ENCODE results near the gene TNRC18.

The TNRC18 gene

GRCh38 chr7:5429253-5429856, 5.7 kb upstream of the TNRC18 start:
- peaks cover 71 to 89% of the 10 kb centered on the region in 2 donors for H3K27me3 Mint-ChIP-seq
- no peak overlapping the region for H3K27ac Mint-ChIP-seq
- peaks cover 41% of the 10 kb centered on the region for H3K36me3 Mint-ChIP-seq (ENCODE audit: insufficient read depth)
- H3K4me1 Mint-ChIP-seq (ENCODE audit: low read depth in 2 of 2): peaks cover 26 to 27% of the 10 kb centered on the region in 2 donors
- DNase-seq (no peak), ATAC-seq (replicated peaks) (peak; percentile 36)
- H3K9me3 Mint-ChIP-seq: no peaks in the 10 kb centered on the region
- H3K4me3 Mint-ChIP-seq: peak overlapping the region; percentile 21 to 29

GRCh38 chr7:5428478-5429252, 5.0 kb upstream of the TNRC18 start:
- ATAC-seq (replicated peaks) (no peak), DNase-seq (no peak)
- H3K27ac Mint-ChIP-seq: no peak overlapping the region
- peak overlapping the region in 1 of 2 donors; percentile 29 for H3K4me3 Mint-ChIP-seq
- H3K36me3 Mint-ChIP-seq (ENCODE audit: insufficient read depth): peaks cover 41% of the 10 kb centered on the region
- H3K27me3 Mint-ChIP-seq: peaks cover 70 to 93% of the 10 kb centered on the region in 2 donors
- no peaks in the 10 kb centered on the region for H3K9me3 Mint-ChIP-seq
- H3K4me1 Mint-ChIP-seq (ENCODE audit: low read depth in 2 of 2): peaks cover 28 to 29% of the 10 kb centered on the region in 2 donors

GRCh38 chr7:5426226-5426475, 2.5 kb upstream of the TNRC18 start:
- H3K4me1 Mint-ChIP-seq (ENCODE audit: low read depth in 2 of 2): peaks cover 31% of the 10 kb centered on the region in 2 donors
- H3K9me3 Mint-ChIP-seq: no peaks in the 10 kb centered on the region
- no peak overlapping the region for H3K27ac Mint-ChIP-seq
- H3K36me3 Mint-ChIP-seq (ENCODE audit: insufficient read depth): peaks cover 38% of the 10 kb centered on the region
- no peak for DNase-seq
- ATAC-seq (replicated peaks): no peak
- peaks cover 49 to 82% of the 10 kb centered on the region in 2 donors for H3K27me3 Mint-ChIP-seq
- peak overlapping the region; percentile 78 to 80 for H3K4me3 Mint-ChIP-seq

GRCh38 chr7:5425507-5426225, 2.0 kb upstream of the TNRC18 start:
- ATAC-seq (replicated peaks) (no peak), DNase-seq (no peak)
- Mint-ChIP-seq H3K9me3 (no peaks in the 10 kb centered on the region), H3K4me1 (ENCODE audit: low read depth in 2 of 2) (peaks cover 32 to 33% of the 10 kb centered on the region in 2 donors), H3K27me3 (peaks cover 50 to 79% of the 10 kb centered on the region in 2 donors), H3K27ac (peak overlapping the region; percentile 75 to 87), H3K4me3 (peak overlapping the region; percentile 78 to 80), H3K36me3 (ENCODE audit: insufficient read depth) (peaks cover 39% of the 10 kb centered on the region)

GRCh38 chr7:5424749-5425506, 1.3 kb upstream of the TNRC18 start:
- Mint-ChIP-seq H3K36me3 (ENCODE audit: insufficient read depth) (peaks cover 41% of the 10 kb centered on the region), H3K27me3 (peaks cover 49 to 79% of the 10 kb centered on the region in 2 donors), H3K4me1 (ENCODE audit: low read depth in 2 of 2) (peaks cover 34 to 37% of the 10 kb centered on the region in 2 donors), H3K27ac (peak overlapping the region; percentile 75 to 87), H3K4me3 (peak overlapping the region; percentile 78 to 80), H3K9me3 (no peaks in the 10 kb centered on the region)
- DNase-seq (no peak), ATAC-seq (replicated peaks) (no peak)

GRCh38 chr7:5423976-5424748, 528 bp upstream of the TNRC18 start:
- H3K36me3 Mint-ChIP-seq (ENCODE audit: insufficient read depth): peaks cover 39% of the 10 kb centered on the region
- H3K27me3 Mint-ChIP-seq: peaks cover 44 to 79% of the 10 kb centered on the region in 2 donors
- H3K4me1 Mint-ChIP-seq (ENCODE audit: low read depth in 2 of 2): peaks cover 31 to 34% of the 10 kb centered on the region in 2 donors
- H3K27ac Mint-ChIP-seq: peak overlapping the region in 1 of 2 donors; percentile 87
- no peaks in the 10 kb centered on the region for H3K9me3 Mint-ChIP-seq
- ATAC-seq (replicated peaks) (peak; percentile 60), DNase-seq (peak in 2 of 3 experiments; percentile 32 to 35)
- peak overlapping the region; percentile 78 to 80 for H3K4me3 Mint-ChIP-seq

- Mint-ChIP-seq H3K4me3 (peak overlapping the region; percentile 76 to 77), H3K36me3 (ENCODE audit: insufficient read depth) (peaks cover 26% of the 10 kb centered on the region), H3K4me1 (ENCODE audit: low read depth in 2 of 2) (peaks cover 36 to 41% of the 10 kb centered on the region in 2 donors), H3K27me3 (peaks cover 58 to 79% of the 10 kb centered on the region in 2 donors), H3K27ac (no peak overlapping the region), H3K9me3 (no peaks in the 10 kb centered on the region)
- DNase-seq: no peak
- ATAC-seq (replicated peaks): no peak
These were observed 983 bp downstream of the TNRC18 start for GRCh38 chr7:5422396-5423305.

GRCh38 chr7:5421714-5422395, 1.8 kb downstream of the TNRC18 start:
- DNase-seq: no peak
- Mint-ChIP-seq H3K4me3 (peak overlapping the region; percentile 76 to 77), H3K4me1 (ENCODE audit: low read depth in 2 of 2) (peaks cover 33 to 37% of the 10 kb centered on the region in 2 donors), H3K36me3 (ENCODE audit: insufficient read depth) (peaks cover 20% of the 10 kb centered on the region), H3K9me3 (no peaks in the 10 kb centered on the region), H3K27ac (peak overlapping the region in 1 of 2 donors; percentile 25), H3K27me3 (peaks cover 56 to 79% of the 10 kb centered on the region in 2 donors)
- ATAC-seq (replicated peaks): no peak

- Mint-ChIP-seq H3K9me3 (no peaks in the 10 kb centered on the region), H3K27me3 (peaks cover 52 to 75% of the 10 kb centered on the region in 2 donors), H3K4me3 (peak overlapping the region; percentile 82 to 85), H3K36me3 (ENCODE audit: insufficient read depth) (peaks cover 16% of the 10 kb centered on the region), H3K4me1 (ENCODE audit: low read depth in 2 of 2) (peaks cover 33 to 35% of the 10 kb centered on the region in 2 donors), H3K27ac (peak overlapping the region; percentile 25 to 32)
- no peak for ATAC-seq (replicated peaks)
- no peak for DNase-seq
These were observed 2.5 kb downstream of the TNRC18 start for GRCh38 chr7:5420881-5421713.

- Mint-ChIP-seq H3K4me3 (peak overlapping the region; percentile 82 to 85), H3K36me3 (ENCODE audit: insufficient read depth) (peaks cover 9% of the 10 kb centered on the region), H3K27me3 (peaks cover 49 to 69% of the 10 kb centered on the region in 2 donors), H3K27ac (peak overlapping the region in 1 of 2 donors; percentile 32), H3K4me1 (ENCODE audit: low read depth in 2 of 2) (peaks cover 26 to 28% of the 10 kb centered on the region in 2 donors), H3K9me3 (no peaks in the 10 kb centered on the region)
- ATAC-seq (replicated peaks): peak; percentile 26
- DNase-seq: no peak
These were observed 3.4 kb downstream of the TNRC18 start for GRCh38 chr7:5420067-5420880.

All from effector memory CD8-positive, alpha-beta T cell (primary cell).